Measurements from ENCODE around the gene SERPINB12.

The SERPINB12 gene

GRCh38 chr18:63552581-63552980 is 10.4 kb downstream of the SERPINB12 start:
- DNase-seq = no peak

DNA sequence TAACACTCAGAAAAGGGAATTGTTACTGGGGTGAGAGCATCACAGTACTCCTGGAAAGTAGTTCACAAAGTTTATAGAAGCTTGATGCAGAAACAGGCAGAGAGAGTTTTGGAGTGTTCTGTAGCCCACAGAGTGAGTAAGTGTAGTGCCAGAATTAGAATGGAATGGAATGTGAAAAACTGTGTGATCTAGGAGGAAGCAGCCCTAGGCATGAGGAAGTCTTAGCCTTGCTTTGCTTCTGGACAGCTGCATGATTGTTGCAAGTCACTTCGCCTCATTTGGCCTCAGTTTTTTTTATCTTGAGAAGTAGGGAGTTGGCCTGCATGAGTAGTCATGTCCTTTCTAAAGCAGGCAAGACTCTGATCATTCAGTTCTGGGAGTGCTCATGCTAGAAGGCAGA is 10.9 kb downstream of the SERPINB12 start:
- DNase-seq = no peak

- DNase-seq = no peak
These were observed 17.7 kb downstream of the SERPINB12 start for GRCh38 chr18:63559567-63560491.

DNA sequence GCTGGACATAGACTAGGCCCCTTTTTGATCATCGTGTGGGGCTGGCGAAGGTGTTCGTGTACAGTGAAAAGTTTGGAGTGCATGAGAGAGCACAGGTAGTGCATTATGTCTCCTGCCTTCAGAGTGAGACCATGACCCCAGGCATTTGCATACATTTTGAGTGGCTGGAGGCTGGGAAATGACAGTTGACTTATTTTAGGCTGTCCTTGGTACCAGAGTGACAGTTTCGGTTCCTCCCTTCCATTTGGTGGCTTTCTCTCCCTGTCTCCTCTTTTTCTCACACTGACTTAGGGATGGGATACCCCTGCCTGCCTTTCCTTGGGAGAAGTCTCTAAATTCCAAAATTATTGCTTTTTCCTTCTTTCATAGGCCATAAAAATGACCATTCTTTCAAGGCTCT is 20.1 kb downstream of the SERPINB12 start:
- DNase-seq = no peak

DNA sequence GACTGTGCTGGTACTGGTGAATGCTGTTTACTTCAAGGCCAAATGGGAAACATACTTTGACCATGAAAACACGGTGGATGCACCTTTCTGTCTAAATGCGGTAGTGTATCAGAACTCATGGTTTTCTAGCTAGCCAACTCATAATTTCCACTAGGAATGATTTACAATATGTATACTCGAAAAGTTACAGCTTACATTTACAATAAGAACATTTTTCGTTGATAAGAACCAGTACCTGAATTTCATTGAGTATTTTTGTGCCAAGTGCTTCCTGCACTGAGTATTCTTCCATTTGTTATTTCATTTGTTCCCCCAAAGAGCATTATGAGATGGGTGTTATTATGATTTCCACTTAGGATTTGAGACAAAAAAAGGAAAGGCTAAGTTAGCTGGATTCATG is 21.9 kb downstream of the SERPINB12 start:
- no peak for DNase-seq

DNA sequence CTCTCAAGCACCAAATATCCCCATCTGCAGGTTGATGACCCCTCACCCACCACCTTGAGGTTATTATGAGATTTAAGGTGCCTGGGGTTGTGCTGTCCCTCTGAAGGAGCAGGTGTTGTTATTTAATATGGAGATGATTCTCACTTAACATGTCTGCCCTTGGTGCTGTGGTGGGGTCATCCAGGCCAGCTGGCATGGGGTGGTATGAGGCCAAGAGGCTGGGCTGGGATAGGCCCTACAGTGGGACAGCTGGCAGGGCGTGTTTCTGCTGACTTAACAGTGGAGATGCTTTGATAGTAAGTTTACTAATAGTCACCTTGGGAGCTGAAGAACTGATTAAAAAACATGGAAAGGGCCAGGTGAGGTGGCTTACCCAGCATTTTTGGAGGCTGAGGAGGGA is 22.4 kb downstream of the SERPINB12 start:
- DNase-seq = no peak

DNA sequence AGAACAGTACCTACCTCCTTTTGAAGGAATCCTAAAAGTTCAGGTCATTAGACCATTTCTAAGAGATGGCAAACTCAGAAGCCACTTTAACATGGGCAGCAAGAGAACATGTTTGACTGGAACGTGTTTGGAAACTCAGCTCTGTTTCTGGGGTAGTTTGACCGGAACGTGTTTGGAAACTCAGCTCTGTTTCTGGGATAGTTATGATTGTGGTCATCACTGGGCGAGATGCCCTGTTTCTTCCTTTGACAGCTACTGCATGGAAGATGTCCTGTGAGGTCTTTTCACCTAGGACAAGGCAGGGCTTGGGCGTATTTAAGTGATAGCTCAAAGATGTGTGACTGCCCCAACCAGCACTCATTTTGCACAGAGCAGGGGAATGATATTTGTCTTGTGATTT is 25.1 kb downstream of the SERPINB12 start:
- DNase-seq = no peak

DNA sequence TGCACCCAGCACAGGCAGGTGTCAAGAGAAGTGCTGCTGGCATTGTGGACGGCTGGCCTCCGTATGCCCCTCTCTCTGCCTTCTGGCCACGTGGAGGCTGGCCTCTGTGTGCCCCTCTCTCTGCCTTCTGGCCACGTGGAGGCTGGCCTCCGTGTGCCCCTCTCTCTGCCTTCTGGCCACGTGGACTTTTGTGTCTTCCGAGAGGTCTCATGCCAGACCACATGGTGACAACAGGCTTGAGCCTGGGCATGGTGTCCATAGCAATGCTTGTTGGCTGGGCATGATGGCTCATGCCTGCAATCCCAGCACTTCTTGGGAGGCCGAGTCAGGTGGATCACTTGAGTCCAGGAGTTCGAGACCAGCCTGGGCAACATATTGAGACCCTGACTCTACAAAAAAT is 25.7 kb downstream of the SERPINB12 start:
- no peak for DNase-seq

- DNase-seq = no peak
These were observed 28.6 kb downstream of the SERPINB12 start for GRCh38 chr18:63570721-63571120.

DNA sequence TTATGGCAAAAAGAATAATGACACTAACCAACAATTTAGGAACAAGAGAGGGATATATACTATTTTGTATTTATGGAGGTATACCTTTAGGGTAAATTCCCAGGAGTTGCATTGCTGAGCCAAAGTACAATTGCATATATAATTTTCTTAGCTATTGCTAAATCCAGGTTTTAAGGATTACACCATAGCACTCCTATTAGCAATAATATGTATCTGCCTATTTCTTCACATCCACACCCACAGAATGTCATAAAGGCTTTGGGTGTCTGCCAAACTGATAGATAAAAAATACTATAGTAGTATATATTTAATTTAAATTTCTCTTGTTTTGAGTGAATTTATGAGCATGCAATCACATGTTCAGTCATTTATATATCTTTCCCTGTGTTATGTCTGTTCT is 33.5 kb downstream of the SERPINB12 start:
- DNase-seq = no peak

DNA sequence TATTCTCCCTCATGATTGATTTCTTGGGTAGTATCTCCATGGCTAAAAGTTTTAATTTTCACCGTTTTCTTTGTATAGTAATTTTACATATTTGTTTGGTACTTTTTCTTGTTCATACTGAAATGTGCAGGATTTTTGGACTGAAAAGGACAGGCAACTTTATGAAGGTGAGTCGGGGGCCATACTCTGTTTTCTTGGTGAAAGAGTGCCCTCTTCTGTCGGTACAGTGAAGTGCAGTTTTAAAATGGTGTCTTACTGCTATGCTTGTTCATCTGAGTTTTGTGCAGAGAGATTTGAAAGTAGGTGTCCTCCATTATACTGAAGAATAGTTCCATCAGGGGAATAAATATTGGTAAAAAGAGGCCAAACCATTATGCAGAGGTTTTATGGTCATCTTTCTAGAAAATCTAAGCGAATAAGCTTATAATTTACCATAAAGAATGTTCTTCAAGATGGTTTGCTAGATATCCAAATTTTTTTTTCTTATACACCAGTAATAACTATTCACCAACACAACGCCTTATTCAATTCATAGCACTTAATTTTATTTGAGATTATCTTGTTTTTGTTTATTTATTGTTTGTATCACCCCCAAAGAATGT is 36.3 kb downstream of the SERPINB12 start:
- peak; percentile 43 for DNase-seq

DNA sequence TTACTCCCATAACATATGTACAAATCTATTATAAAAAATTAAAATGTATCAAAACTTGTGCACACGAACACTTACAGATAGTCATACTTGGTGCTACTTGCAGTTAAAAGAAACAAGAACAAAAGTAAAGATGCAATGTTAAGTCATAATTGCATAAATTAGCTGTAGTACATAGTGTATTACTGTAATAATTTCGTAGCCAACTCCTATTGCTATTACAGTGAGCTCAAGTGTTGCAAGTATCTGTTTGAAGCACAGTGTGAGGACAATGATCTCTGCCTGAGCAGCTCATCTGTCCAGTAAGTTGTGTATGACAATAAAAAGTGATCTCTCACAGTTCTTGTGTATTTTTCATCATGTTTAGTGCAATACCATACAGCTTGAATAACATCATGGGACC is 37.4 kb downstream of the SERPINB12 start:
- no peak for DNase-seq

GRCh38 chr18:63585988-63586387 is 43.8 kb downstream of the SERPINB12 start:
- no peak for DNase-seq

DNA sequence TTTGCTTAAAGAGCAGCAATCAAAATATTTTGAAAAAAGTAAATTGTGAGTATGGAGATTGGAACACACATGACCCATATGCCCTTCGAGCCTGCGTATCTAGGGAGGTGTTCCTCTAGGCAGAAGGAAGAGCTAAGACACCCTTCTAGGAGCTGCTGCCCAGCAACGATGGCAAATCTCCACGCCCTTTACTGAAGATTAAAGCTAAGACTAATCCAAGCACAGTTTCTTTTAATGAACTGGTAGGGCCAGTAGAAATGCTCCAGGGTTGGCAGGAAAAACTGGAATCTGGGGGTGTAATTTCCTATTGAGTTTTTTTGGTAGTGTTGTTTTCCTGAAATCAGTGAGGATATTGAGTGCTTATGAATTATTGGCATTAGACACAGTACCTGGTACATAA is 44.3 kb downstream of the SERPINB12 start:
- DNase-seq = no peak

- DNase-seq = no peak
These were observed 44.8 kb downstream of the SERPINB12 start, which contains the start of gene SERPINB13 for GRCh38 chr18:63586966-63587365. Gene SERPINB13 (plus strand): TSS chr18:63587343. CDS start chr18:63588668, 1,325 bp downstream.

DNA sequence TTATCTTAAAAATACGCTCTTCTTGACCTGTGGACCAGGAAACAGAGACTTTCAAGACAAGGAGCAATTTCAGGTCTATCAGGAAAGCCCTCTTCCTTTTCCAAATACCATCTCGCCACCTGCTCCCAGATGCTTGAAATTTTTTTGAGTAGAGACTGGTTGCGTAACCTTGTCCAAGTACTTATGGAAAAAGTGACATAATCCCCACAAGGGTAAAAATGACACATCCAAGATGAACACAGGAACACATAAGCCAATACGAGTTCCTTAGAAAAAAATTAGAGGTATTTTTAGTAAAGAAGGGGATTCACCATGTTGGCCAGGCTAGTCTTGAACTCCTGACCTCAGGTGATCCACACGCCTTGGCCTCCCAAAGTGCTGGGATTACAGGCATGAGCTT is 46.7 kb downstream of the SERPINB12 start:
- DNase-seq = no peak

DNA sequence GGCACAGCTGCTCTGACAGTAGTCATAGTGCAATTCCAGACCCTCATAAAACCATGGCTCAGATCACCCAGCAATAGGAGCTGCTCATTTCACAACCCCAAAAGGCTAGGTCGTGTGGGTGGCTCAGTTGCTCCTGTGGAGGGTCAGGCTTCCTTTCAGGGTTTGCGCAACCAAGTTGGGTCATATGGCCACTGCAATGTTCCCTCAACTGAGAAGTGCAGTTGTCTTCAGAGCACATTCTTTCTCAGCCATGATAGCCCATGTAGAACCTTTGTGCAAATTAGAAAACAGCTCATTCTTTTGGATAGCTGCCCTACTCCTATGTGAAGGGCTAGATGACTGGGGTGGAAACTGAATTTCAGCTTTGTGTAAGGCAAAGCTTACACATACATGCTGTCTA is 48.2 kb downstream of the SERPINB12 start:
- DNase-seq = no peak

DNA sequence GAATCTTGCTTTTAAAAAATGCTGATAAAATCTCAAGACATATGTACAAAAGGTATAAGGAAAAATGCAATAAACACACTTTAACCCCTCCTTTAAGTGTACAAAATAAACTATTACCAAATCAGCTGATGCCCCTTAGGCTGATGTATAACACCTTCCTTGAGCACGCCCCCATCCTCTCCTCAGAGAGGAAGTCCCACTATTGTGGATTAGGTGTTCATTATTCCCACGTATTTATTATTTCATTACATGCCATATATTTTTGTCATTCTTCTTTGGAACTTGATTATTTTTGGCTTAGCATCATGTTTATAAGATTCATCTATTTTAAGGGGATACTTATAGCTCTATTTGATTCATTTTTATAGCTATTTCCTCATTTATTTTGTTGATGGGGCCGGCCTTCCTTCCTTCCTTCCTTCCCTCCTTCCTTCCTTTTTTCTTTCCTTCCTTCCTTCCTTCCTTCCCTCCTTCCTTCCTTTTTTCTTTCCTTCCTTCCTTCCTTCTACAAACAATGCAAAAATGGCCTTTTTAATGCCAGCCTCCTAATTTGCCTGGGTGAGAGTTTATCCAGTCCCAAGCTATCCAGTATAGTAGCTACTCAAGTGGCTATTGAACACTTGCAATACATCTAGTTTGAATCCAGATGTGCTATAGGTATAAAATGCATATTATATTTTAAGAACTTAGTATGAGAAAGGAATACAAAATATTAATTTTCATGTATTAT is 49.0 kb downstream of the SERPINB12 start:
- no peak for DNase-seq

- no peak for DNase-seq
These were observed 49.6 kb downstream of the SERPINB12 start for GRCh38 chr18:63591725-63592124.

GRCh38 chr18:63592471-63592870 is 50.3 kb downstream of the SERPINB12 start:
- no peak for DNase-seq

DNA sequence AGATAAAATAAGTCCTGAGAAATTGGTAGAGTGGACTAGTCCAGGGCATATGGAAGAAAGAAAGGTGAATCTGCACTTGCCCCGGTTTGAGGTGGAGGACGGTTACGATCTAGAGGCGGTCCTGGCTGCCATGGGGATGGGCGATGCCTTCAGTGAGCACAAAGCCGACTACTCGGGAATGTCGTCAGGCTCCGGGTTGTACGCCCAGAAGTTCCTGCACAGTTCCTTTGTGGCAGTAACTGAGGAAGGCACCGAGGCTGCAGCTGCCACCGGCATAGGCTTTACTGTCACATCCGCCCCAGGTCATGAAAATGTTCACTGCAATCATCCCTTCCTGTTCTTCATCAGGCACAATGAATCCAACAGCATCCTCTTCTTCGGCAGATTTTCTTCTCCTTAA is 54.8 kb downstream of the SERPINB12 start:
- DNase-seq = no peak

- no peak for DNase-seq
These were observed 61.2 kb downstream of the SERPINB12 start for GRCh38 chr18:63603355-63603754.

DNA sequence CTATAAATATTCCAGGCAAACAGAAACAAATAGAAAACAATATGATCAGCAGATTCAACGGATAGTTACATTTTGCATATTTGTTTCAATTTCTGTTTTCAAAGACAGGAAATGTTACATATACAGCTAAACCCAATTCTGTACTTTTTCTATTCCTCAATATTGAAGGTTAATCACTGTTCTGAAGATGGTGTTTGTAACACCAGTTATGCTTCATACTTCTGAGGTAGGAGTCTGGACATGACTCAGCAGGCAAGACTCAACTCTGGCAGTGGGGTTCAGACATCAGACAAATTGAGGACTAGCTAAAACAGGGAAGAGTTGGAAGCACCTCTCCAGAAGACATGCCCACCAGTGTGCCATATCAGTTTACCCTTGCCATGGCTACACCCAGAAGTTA is 61.6 kb downstream of the SERPINB12 start:
- peak; percentile 7 for DNase-seq
